ENCODE measurements around the gene RBM12.
"Not testable (repeated sequence)": the region's sequence is repeated elsewhere in the genome, so short reads cannot be mapped to it uniquely, and the experiment has no call there.

The RBM12 gene

GRCh38 chr20:35698298-35699126, 33.8 kb upstream of the RBM12 start:
- TF ChIP-seq TAF1 (IDR thresholded peaks at IDR 0.05; ENCODE audit: low read depth, low read length) (0 out of 2 replicates have a peak, but pooled peaks have one; percentile 12), POLR2AphosphoS5 (IDR thresholded peaks at IDR 0.05; ENCODE audit: low read depth, low read length) (no peak), SPI1 (IDR thresholded peaks at IDR 0.05; ENCODE audit: low read depth, low read length) (no peak)
- FAIRE-seq: no peak
- no peak for DNase-seq (ENCODE audit: insufficient read length, low spot score)

- FAIRE-seq (no peak), DNase-seq (ENCODE audit: insufficient read length, low spot score) (no peak)
- TF ChIP-seq POU2F2 (IDR thresholded peaks at IDR 0.05; ENCODE audit: low read depth, low read length) (no peak), POLR2AphosphoS5 (IDR thresholded peaks at IDR 0.05; ENCODE audit: low read depth, low read length) (no peak), PAX5 (IDR thresholded peaks at IDR 0.05; ENCODE audit: insufficient read depth, low read length, severe bottlenecking) (no peak), SPI1 (IDR thresholded peaks at IDR 0.05; ENCODE audit: low read depth, low read length) (no peak), TAF1 (IDR thresholded peaks at IDR 0.05; ENCODE audit: low read depth, low read length) (no peak), POLR2A (IDR thresholded peaks at IDR 0.05; ENCODE audit: low read depth, low read length) (no peak)
Observed at GRCh38 chr20:35697696-35698297, 33.1 kb upstream of the RBM12 start.

GRCh38 chr20:35695978-35696377, 31.3 kb upstream of the RBM12 start:
- FAIRE-seq: no peak

GRCh38 chr20:35695245-35695749, 30.6 kb upstream of the RBM12 start:
- no peak for FAIRE-seq
- TF ChIP-seq SPI1 (IDR thresholded peaks at IDR 0.05; ENCODE audit: low read depth, low read length) (no peak), POU2F2 (IDR thresholded peaks at IDR 0.05; ENCODE audit: low read depth, low read length) (no peak), PAX5 (IDR thresholded peaks at IDR 0.05; ENCODE audit: insufficient read depth, low read length, severe bottlenecking) (no peak), POLR2A (IDR thresholded peaks at IDR 0.05; ENCODE audit: low read depth, low read length) (no peak), TAF1 (IDR thresholded peaks at IDR 0.05; ENCODE audit: low read depth, low read length) (no peak), POLR2AphosphoS5 (IDR thresholded peaks at IDR 0.05; ENCODE audit: low read depth, low read length) (no peak)
- no peak for DNase-seq (ENCODE audit: insufficient read length, low spot score)

More at GRCh38 chr20:35695978-35696377, 31.3 kb upstream of the RBM12 start:
- DNase-seq (ENCODE audit: insufficient read length, low spot score): no peak
- TF ChIP-seq POLR2A (IDR thresholded peaks at IDR 0.05; ENCODE audit: low read depth, low read length) (no peak), PAX5 (IDR thresholded peaks at IDR 0.05; ENCODE audit: insufficient read depth, low read length, severe bottlenecking) (no peak), SPI1 (IDR thresholded peaks at IDR 0.05; ENCODE audit: low read depth, low read length) (no peak), POLR2AphosphoS5 (IDR thresholded peaks at IDR 0.05; ENCODE audit: low read depth, low read length) (no peak), POU2F2 (IDR thresholded peaks at IDR 0.05; ENCODE audit: low read depth, low read length) (no peak), TAF1 (IDR thresholded peaks at IDR 0.05; ENCODE audit: low read depth, low read length) (no peak)

GRCh38 chr20:35690265-35690664, 25.6 kb upstream of the RBM12 start:
- FAIRE-seq (no peak), DNase-seq (ENCODE audit: insufficient read length, low spot score) (no peak)
- TF ChIP-seq SPI1 (IDR thresholded peaks at IDR 0.05; ENCODE audit: low read depth, low read length): no peak
- no peak for TF ChIP-seq POU2F2 (IDR thresholded peaks at IDR 0.05; ENCODE audit: low read depth, low read length)
- TF ChIP-seq POLR2AphosphoS5 (IDR thresholded peaks at IDR 0.05; ENCODE audit: low read depth, low read length): no peak
- no peak for TF ChIP-seq TAF1 (IDR thresholded peaks at IDR 0.05; ENCODE audit: low read depth, low read length)
- no peak for TF ChIP-seq POLR2A (IDR thresholded peaks at IDR 0.05; ENCODE audit: low read depth, low read length)
- no peak for TF ChIP-seq PAX5 (IDR thresholded peaks at IDR 0.05; ENCODE audit: insufficient read depth, low read length, severe bottlenecking)

GRCh38 chr20:35686872-35687271, 22.2 kb upstream of the RBM12 start:
- not testable (repeated sequence) for DNase-seq (ENCODE audit: insufficient read length, low spot score); FAIRE-seq

- DNase-seq (ENCODE audit: insufficient read length, low spot score); FAIRE-seq: not testable (repeated sequence)
Observed at GRCh38 chr20:35685368-35685767, 20.7 kb upstream of the RBM12 start.

- FAIRE-seq: no peak
Observed at GRCh38 chr20:35681960-35682359, 17.3 kb upstream of the RBM12 start.

GRCh38 chr20:35680452-35681183, 15.9 kb upstream of the RBM12 start:
- FAIRE-seq (peak; percentile 13), DNase-seq (ENCODE audit: insufficient read length, low spot score) (no peak)
- TF ChIP-seq TAF1 (IDR thresholded peaks at IDR 0.05; ENCODE audit: low read depth, low read length) (no peak), POLR2A (IDR thresholded peaks at IDR 0.05; ENCODE audit: low read depth, low read length) (no peak)

More at GRCh38 chr20:35681960-35682359, 17.3 kb upstream of the RBM12 start:
- TF ChIP-seq PAX5 (IDR thresholded peaks at IDR 0.05; ENCODE audit: insufficient read depth, low read length, severe bottlenecking): no peak
- no peak for TF ChIP-seq POLR2A (IDR thresholded peaks at IDR 0.05; ENCODE audit: low read depth, low read length)
- TF ChIP-seq SPI1 (IDR thresholded peaks at IDR 0.05; ENCODE audit: low read depth, low read length): no peak
- no peak for TF ChIP-seq POLR2AphosphoS5 (IDR thresholded peaks at IDR 0.05; ENCODE audit: low read depth, low read length)
- TF ChIP-seq TAF1 (IDR thresholded peaks at IDR 0.05; ENCODE audit: low read depth, low read length): no peak
- TF ChIP-seq POU2F2 (IDR thresholded peaks at IDR 0.05; ENCODE audit: low read depth, low read length): no peak
- no peak for DNase-seq (ENCODE audit: insufficient read length, low spot score)

- TF ChIP-seq POLR2A (IDR thresholded peaks at IDR 0.05; ENCODE audit: low read depth, low read length) (no peak), SPI1 (IDR thresholded peaks at IDR 0.05; ENCODE audit: low read depth, low read length) (no peak), POLR2AphosphoS5 (IDR thresholded peaks at IDR 0.05; ENCODE audit: low read depth, low read length) (no peak), PAX5 (IDR thresholded peaks at IDR 0.05; ENCODE audit: insufficient read depth, low read length, severe bottlenecking) (no peak)
- FAIRE-seq: no peak
- DNase-seq (ENCODE audit: insufficient read length, low spot score): no peak
Observed at GRCh38 chr20:35674921-35675320, 10.2 kb upstream of the RBM12 start.

Data from GM12891 (cell line).